CD14-positive monocyte (primary cell): Measurements from ENCODE around the gene PMP22. TPM values are rescaled to one million over a fixed set of nuclear protein-coding genes. Genes with fewer than 3 reads are reported as not detected.

Experiments used
- DNase-seq, 3 donors: peaks; one replicate each; pipeline ENCODE4 v3.0.0-alpha.2; 2011 to 2022
- H2AFZ ChIP-seq: 2 replicates; pipeline ENCODE4 v1.6.0; 2012; ENCODE audit warnings: mild to moderate bottlenecking, low read depth, low read length, inconsistent platforms; ENCODE audit not compliant: insufficient read depth, poor library complexity, severe bottlenecking
- H3K27ac ChIP-seq, 2 donors: 1 replicate in 1 of 2; 2 replicates in 1 of 2; pipeline ENCODE4 v1.5.1; 2012 to 2013; ENCODE audit warnings: low read length in 2 of 2, control low read depth in 1 of 2, inconsistent platforms in 1 of 2, low read depth in 1 of 2, mild to moderate bottlenecking in 1 of 2
- H3K27me3 ChIP-seq, 2 donors: one replicate each; pipeline versions ENCODE4 v1.6.0 to v1.6.1; 2011 to 2013; ENCODE audit warnings: low read length in 2 of 2; ENCODE audit not compliant: control insufficient read depth in 2 of 2, insufficient read depth in 2 of 2
- H3K36me3 ChIP-seq, 2 donors: replicated peaks in 1 of 2; 1 replicate in 1 of 2; 2 replicates in 1 of 2; pipeline versions ENCODE4 v1.5.1 to v1.6.1; 2012 to 2013; ENCODE audit warnings: low read length in 2 of 2, control low read depth in 1 of 2, inconsistent platforms in 1 of 2, mild to moderate bottlenecking in 1 of 2; ENCODE audit not compliant: insufficient read depth in 2 of 2, control insufficient read depth in 1 of 2
- H3K4me1 ChIP-seq, 2 donors: 1 replicate in 1 of 2; 2 replicates in 1 of 2; pipeline versions ENCODE4 v1.5.1 to v1.6.1; 2012 to 2013; ENCODE audit warnings: low read length in 2 of 2, control low read depth in 1 of 2, inconsistent platforms in 1 of 2, mild to moderate bottlenecking in 1 of 2, moderate library complexity in 1 of 2; ENCODE audit not compliant: insufficient read depth in 2 of 2, control insufficient read depth in 1 of 2
- H3K4me2 ChIP-seq: replicated peaks from 2 replicates; pipeline ENCODE3; 2012; ENCODE audit warnings: low read length, moderate library complexity, mild to moderate bottlenecking; ENCODE audit not compliant: poor library complexity, severe bottlenecking; ENCODE audit errors: extremely low read depth
- H3K4me3 ChIP-seq, 3 experiments: fragments of 200-600 bp in 1 of 3; sonication (generic) in 1 of 3; replicated peaks in 1 of 3; 1 replicate in 2 of 3; 2 replicates in 1 of 3; pipeline ENCODE4 v1.5.1; 2011 to 2013; ENCODE audit warnings: low read length in 3 of 3, mild to moderate bottlenecking in 3 of 3, control low read depth in 2 of 3, low read depth in 2 of 3, inconsistent platforms in 1 of 3, moderate library complexity in 1 of 3
- H3K79me2 ChIP-seq: 2 replicates; pipeline ENCODE4 v1.6.0; 2012; ENCODE audit warnings: mild to moderate bottlenecking, control low read depth, inconsistent platforms, low read length, moderate library complexity; ENCODE audit not compliant: insufficient read depth
- H3K9ac ChIP-seq: 2 replicates; pipeline ENCODE4 v1.6.0; 2017; ENCODE audit warnings: low read length, mild to moderate bottlenecking; ENCODE audit not compliant: insufficient read depth, poor library complexity, severe bottlenecking
- H3K9me3 ChIP-seq, 2 donors: replicated peaks in 1 of 2; 1 replicate in 1 of 2; 2 replicates in 1 of 2; pipeline versions ENCODE4 v1.5.1 to v1.6.1; 2012 to 2013; ENCODE audit warnings: low read length in 2 of 2, control low read depth in 1 of 2; ENCODE audit not compliant: control insufficient read depth in 1 of 2, insufficient read depth in 1 of 2
- H4K20me1 ChIP-seq: 2 replicates; pipeline ENCODE4 v1.6.0; 2012; ENCODE audit warnings: mild to moderate bottlenecking, low read length, control low read depth, moderate library complexity; ENCODE audit not compliant: insufficient read depth
- H3K27ac Mint-ChIP-seq, 7 donors: one replicate each; pipeline ENCODE4 v1.8.0; 2020; ENCODE audit warnings: mild to moderate bottlenecking in 7 of 7, mixed read lengths in 7 of 7, moderate library complexity in 6 of 7, inconsistent platforms in 2 of 7
- H3K27me3 Mint-ChIP-seq, 3 donors: one replicate each; pipeline ENCODE4 v1.8.0; 2021 to 2022; ENCODE audit warnings: low read depth in 3 of 3, mild to moderate bottlenecking in 3 of 3, mixed read lengths in 3 of 3, moderate library complexity in 3 of 3, inconsistent platforms in 1 of 3
- H3K36me3 Mint-ChIP-seq, 2 donors: one replicate each; pipeline ENCODE4 v1.8.0; 2020; ENCODE audit warnings: mixed read lengths in 2 of 2, inconsistent platforms in 1 of 2, mild to moderate bottlenecking in 1 of 2
- H3K4me1 Mint-ChIP-seq: one replicate; pipeline ENCODE4 v1.8.0; 2020; ENCODE audit warnings: mild to moderate bottlenecking, mixed read lengths
- H3K4me3 Mint-ChIP-seq, 2 donors: one replicate each; pipeline ENCODE4 v1.8.0; 2020; ENCODE audit warnings: mild to moderate bottlenecking in 2 of 2, mixed read lengths in 2 of 2, moderate library complexity in 1 of 2
- H3K9me3 Mint-ChIP-seq, 7 donors: one replicate each; pipeline ENCODE4 v1.8.0; 2020 to 2022; ENCODE audit warnings: mixed read lengths in 7 of 7, mild to moderate bottlenecking in 6 of 7, moderate library complexity in 6 of 7, inconsistent platforms in 2 of 7
- CTCF ChIP-seq: fragments of 200-600 bp; IDR thresholded peaks from one replicate; pipeline ENCODE4 v1.8.0; 2022; ENCODE audit warnings: antibody characterized with exemption, mild to moderate bottlenecking
- WGBS: methylation state at CpG from one replicate; pipeline ENCODE4 v1.1.5; 2013; ENCODE audit warnings: missing lambda C conversion rate; ENCODE audit not compliant: insufficient coverage; 5-methylcytosine and 5-hydroxymethylcytosine counted together
- intact Hi-C, 2 donors: fragments of 100-400 bp; cut with micrococcal nuclease; formaldehyde crosslinking; loops; one replicate each; pipeline versions ENCODE4 v1.15.0 to v1.15.1; 2023
- polyA plus RNA-seq, 3 donors: library from polyadenylated mRNA; depleted of rRNA in 1 of 3; unstranded in 2 of 3; stranded (reverse) in 1 of 3; fragments of 300-500 nt in 2 of 3; fragments of >200 nt in 1 of 3; fragmentation: Illumina TruSeq in 2 of 3; gene quantifications; 1 replicate in 2 of 3; 2 replicates in 1 of 3; pipeline ENCODE4 v1.2.3, GENCODE V29; 2012 to 2021

The PMP22 gene
- polyA plus RNA-seq, 3 donors: 1.2 to 3.9 (median 1.3) TPM

- H3K4me2 ChIP-seq: no peak overlapping the region
- Mint-ChIP-seq H3K27ac (no peak overlapping the region), H3K27me3 (peaks cover 11 to 38% (median 18%) of the 10 kb centered on the region in 3 donors), H3K4me3 (no peak overlapping the region), H3K36me3 (no peaks in the 10 kb centered on the region), H3K4me1 (no peaks in the 10 kb centered on the region), H3K9me3 (peaks cover 0 to 6% (median 3%) of the 10 kb centered on the region in 7 donors)
- H3K4me1 ChIP-seq: no peaks in the 10 kb centered on the region
- no peaks in the 10 kb centered on the region for H3K9me3 ChIP-seq
- no peak overlapping the region for H2AFZ ChIP-seq
- no peak overlapping the region for H3K9ac ChIP-seq
- no peak overlapping the region for H3K27ac ChIP-seq
- peaks cover 13 to 14% of the 10 kb centered on the region in 2 donors for H3K27me3 ChIP-seq
- H3K36me3 ChIP-seq: no peaks in the 10 kb centered on the region
- H3K79me2 ChIP-seq: no peaks in the 10 kb centered on the region
- intact Hi-C loops: no loop called here
- H3K4me3 ChIP-seq: no peak overlapping the region
- H4K20me1 ChIP-seq: no peaks in the 10 kb centered on the region
- no peak for DNase-seq
- WGBS: 88% methylated on average over 2 of the region's 5 CpGs
- no peak for TF ChIP-seq CTCF
Observed at GRCh38 chr17:15269780-15270089, 4.6 kb upstream of the PMP22 start.

GRCh38 chr17:15269087-15269779 lies 4.1 kb upstream of the PMP22 start:
- H3K4me3 ChIP-seq: no peak overlapping the region
- Mint-ChIP-seq H3K4me1 (no peaks in the 10 kb centered on the region), H3K36me3 (no peaks in the 10 kb centered on the region), H3K9me3 (peaks cover 0 to 6% (median 2%) of the 10 kb centered on the region in 7 donors), H3K27me3 (peaks cover 16 to 43% (median 23%) of the 10 kb centered on the region in 3 donors), H3K27ac (no peak overlapping the region), H3K4me3 (no peak overlapping the region)
- H2AFZ ChIP-seq: no peak overlapping the region
- no peaks in the 10 kb centered on the region for H3K4me1 ChIP-seq
- no peak for DNase-seq
- peaks cover 18 to 19% of the 10 kb centered on the region in 2 donors for H3K27me3 ChIP-seq
- no peak overlapping the region for H3K9ac ChIP-seq
- H3K9me3 ChIP-seq: no peaks in the 10 kb centered on the region
- H4K20me1 ChIP-seq: no peaks in the 10 kb centered on the region
- no peaks in the 10 kb centered on the region for H3K36me3 ChIP-seq
- H3K4me2 ChIP-seq: no peak overlapping the region
- H3K27ac ChIP-seq: no peak overlapping the region
- intact Hi-C loops: no loop called here
- no peak for TF ChIP-seq CTCF
- WGBS: 76% methylated on average over 6 of the region's 7 CpGs
- H3K79me2 ChIP-seq: no peaks in the 10 kb centered on the region
